Rectal smooth muscle tissue (tissue), 1 donor: ENCODE measurements around the gene DNMT3B.

Source experiments
- H3K27ac ChIP-seq: one replicate; pipeline ENCODE4 v1.7.0; 2013; ENCODE audit warnings: low read depth, low read length, inconsistent platforms
- H3K27me3 ChIP-seq: one replicate; pipeline ENCODE4 v1.7.0; 2013; ENCODE audit warnings: low read length; ENCODE audit not compliant: control insufficient read depth, insufficient read depth
- H3K36me3 ChIP-seq: one replicate; pipeline ENCODE4 v1.7.0; 2013; ENCODE audit warnings: low read length; ENCODE audit not compliant: control insufficient read depth, insufficient read depth
- H3K4me1 ChIP-seq: one replicate; pipeline ENCODE4 v1.7.0; 2013; ENCODE audit warnings: low read length; ENCODE audit not compliant: control insufficient read depth, insufficient read depth
- H3K4me3 ChIP-seq: one replicate; pipeline ENCODE4 v1.7.0; 2013; ENCODE audit warnings: low read length
- H3K9ac ChIP-seq: one replicate; pipeline ENCODE4 v1.7.0; 2013; ENCODE audit warnings: low read length

DNMT3B gene

GRCh38 chr20:32767418-32768198, 5.4 kb downstream of the DNMT3B start:
- no peak overlapping the region for H3K4me3 ChIP-seq
- H3K9ac ChIP-seq = no peak overlapping the region
- H3K27ac ChIP-seq = no peak overlapping the region
- H3K4me1 ChIP-seq = peaks cover 4% of the 10 kb centered on the region
- no peaks in the 10 kb centered on the region for H3K27me3 ChIP-seq
- H3K36me3 ChIP-seq = no peaks in the 10 kb centered on the region

GRCh38 chr20:32772046-32772445, 9.9 kb downstream of the DNMT3B start:
- no peaks in the 10 kb centered on the region for H3K27me3 ChIP-seq
- no peaks in the 10 kb centered on the region for H3K36me3 ChIP-seq
- no peaks in the 10 kb centered on the region for H3K4me1 ChIP-seq
- H3K27ac ChIP-seq = no peak overlapping the region
- H3K9ac ChIP-seq = no peak overlapping the region
- no peak overlapping the region for H3K4me3 ChIP-seq

GRCh38 chr20:32773223-32773622, 11.0 kb downstream of the DNMT3B start:
- H3K4me3 ChIP-seq = no peak overlapping the region
- H3K27me3 ChIP-seq = no peaks in the 10 kb centered on the region
- H3K27ac ChIP-seq = no peak overlapping the region
- H3K9ac ChIP-seq = no peak overlapping the region
- H3K4me1 ChIP-seq = no peaks in the 10 kb centered on the region
- H3K36me3 ChIP-seq = no peaks in the 10 kb centered on the region

- Histone ChIP-seq H3K27me3 (no peaks in the 10 kb centered on the region), H3K27ac (no peak overlapping the region), H3K4me3 (no peak overlapping the region), H3K9ac (no peak overlapping the region), H3K36me3 (no peaks in the 10 kb centered on the region), H3K4me1 (no peaks in the 10 kb centered on the region)
Measured at GRCh38 chr20:32773855-32774254, 11.7 kb downstream of the DNMT3B start.

- H3K36me3 ChIP-seq = no peaks in the 10 kb centered on the region
- H3K27ac ChIP-seq = no peak overlapping the region
- H3K4me1 ChIP-seq = no peaks in the 10 kb centered on the region
- H3K27me3 ChIP-seq = no peaks in the 10 kb centered on the region
- H3K9ac ChIP-seq = no peak overlapping the region
- H3K4me3 ChIP-seq = no peak overlapping the region
Measured at GRCh38 chr20:32775336-32775991, 13.3 kb downstream of the DNMT3B start.

- Histone ChIP-seq H3K36me3 (no peaks in the 10 kb centered on the region), H3K4me3 (no peak overlapping the region), H3K4me1 (no peaks in the 10 kb centered on the region), H3K27me3 (no peaks in the 10 kb centered on the region), H3K9ac (no peak overlapping the region), H3K27ac (no peak overlapping the region)
Measured at GRCh38 chr20:32777177-32777956, 15.2 kb downstream of the DNMT3B start.

GRCh38 chr20:32779500-32780211, 17.5 kb downstream of the DNMT3B start:
- H3K36me3 ChIP-seq = no peaks in the 10 kb centered on the region
- no peak overlapping the region for H3K27ac ChIP-seq
- no peaks in the 10 kb centered on the region for H3K4me1 ChIP-seq
- H3K4me3 ChIP-seq = no peak overlapping the region
- H3K27me3 ChIP-seq = no peaks in the 10 kb centered on the region
- no peak overlapping the region for H3K9ac ChIP-seq

GRCh38 chr20:32780278-32780677, 18.1 kb downstream of the DNMT3B start:
- no peaks in the 10 kb centered on the region for H3K36me3 ChIP-seq
- no peaks in the 10 kb centered on the region for H3K27me3 ChIP-seq
- H3K9ac ChIP-seq = no peak overlapping the region
- no peak overlapping the region for H3K27ac ChIP-seq
- H3K4me1 ChIP-seq = no peaks in the 10 kb centered on the region
- no peak overlapping the region for H3K4me3 ChIP-seq

GRCh38 chr20:32780749-32781655, 18.8 kb downstream of the DNMT3B start:
- no peaks in the 10 kb centered on the region for H3K36me3 ChIP-seq
- H3K27me3 ChIP-seq = no peaks in the 10 kb centered on the region
- no peaks in the 10 kb centered on the region for H3K4me1 ChIP-seq
- H3K9ac ChIP-seq = no peak overlapping the region
- H3K27ac ChIP-seq = no peak overlapping the region
- H3K4me3 ChIP-seq = no peak overlapping the region

- H3K4me3 ChIP-seq = no peak overlapping the region
- H3K9ac ChIP-seq = no peak overlapping the region
- no peaks in the 10 kb centered on the region for H3K27me3 ChIP-seq
- H3K36me3 ChIP-seq = no peaks in the 10 kb centered on the region
- no peaks in the 10 kb centered on the region for H3K4me1 ChIP-seq
- no peak overlapping the region for H3K27ac ChIP-seq
Measured at GRCh38 chr20:32784369-32785080, 22.3 kb downstream of the DNMT3B start.
